ENCODE data around the gene PARP12. TPM values are rescaled to one million over a fixed set of nuclear protein-coding genes. Genes with fewer than 3 reads are reported as not detected.

PARP12 gene
- total RNA-seq, 1 donor from 2014 or later = 14.5 TPM

DNA sequence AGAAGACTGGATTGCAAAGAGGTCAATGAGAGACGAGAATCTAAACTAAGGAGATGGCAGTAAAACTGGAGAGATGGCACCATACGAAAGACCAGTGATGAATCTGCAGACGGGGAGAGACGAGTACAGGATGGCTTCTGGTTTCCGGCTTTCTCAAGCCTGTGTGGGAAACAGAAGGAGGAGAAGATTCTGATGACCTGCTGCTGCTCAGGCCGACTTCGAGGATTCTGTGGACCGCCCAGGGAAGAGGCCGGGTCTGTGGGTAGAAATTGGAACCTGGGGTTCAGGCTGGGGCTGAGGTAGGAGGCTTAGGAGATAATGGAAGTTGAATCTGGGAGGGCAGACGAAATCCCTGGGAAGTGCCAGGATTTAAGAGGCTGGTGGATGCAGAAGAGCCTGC is 48.6 kb downstream of the PARP12 start:
- H3K4me3 Mint-ChIP-seq (ENCODE audit: unreplicated experiment) = no peak overlapping the region
- peaks cover 18% of the 10 kb centered on the region for H3K4me1 Mint-ChIP-seq (ENCODE audit: unreplicated experiment)
- H3K27me3 Mint-ChIP-seq (ENCODE audit: unreplicated experiment) = peaks cover 8% of the 10 kb centered on the region
- TF ChIP-seq, protein P1, sequence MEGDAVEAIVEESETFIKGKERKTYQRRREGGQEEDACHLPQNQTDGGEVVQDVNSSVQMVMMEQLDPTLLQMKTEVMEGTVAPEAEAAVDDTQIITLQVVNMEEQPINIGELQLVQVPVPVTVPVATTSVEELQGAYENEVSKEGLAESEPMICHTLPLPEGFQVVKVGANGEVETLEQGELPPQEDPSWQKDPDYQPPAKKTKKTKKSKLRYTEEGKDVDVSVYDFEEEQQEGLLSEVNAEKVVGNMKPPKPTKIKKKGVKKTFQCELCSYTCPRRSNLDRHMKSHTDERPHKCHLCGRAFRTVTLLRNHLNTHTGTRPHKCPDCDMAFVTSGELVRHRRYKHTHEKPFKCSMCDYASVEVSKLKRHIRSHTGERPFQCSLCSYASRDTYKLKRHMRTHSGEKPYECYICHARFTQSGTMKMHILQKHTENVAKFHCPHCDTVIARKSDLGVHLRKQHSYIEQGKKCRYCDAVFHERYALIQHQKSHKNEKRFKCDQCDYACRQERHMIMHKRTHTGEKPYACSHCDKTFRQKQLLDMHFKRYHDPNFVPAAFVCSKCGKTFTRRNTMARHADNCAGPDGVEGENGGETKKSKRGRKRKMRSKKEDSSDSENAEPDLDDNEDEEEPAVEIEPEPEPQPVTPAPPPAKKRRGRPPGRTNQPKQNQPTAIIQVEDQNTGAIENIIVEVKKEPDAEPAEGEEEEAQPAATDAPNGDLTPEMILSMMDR (IDR thresholded peaks at IDR 0.05; ENCODE audit: unreplicated experiment) = no peak
- H3K36me3 Mint-ChIP-seq (ENCODE audit: low read depth, unreplicated experiment) = no peaks in the 10 kb centered on the region
- no peaks in the 10 kb centered on the region for H3K9me3 Mint-ChIP-seq (ENCODE audit: unreplicated experiment)
- no peak overlapping the region for H3K27ac Mint-ChIP-seq (ENCODE audit: unreplicated experiment)
- no peak for DNase-seq (ENCODE audit: low spot score)

DNA sequence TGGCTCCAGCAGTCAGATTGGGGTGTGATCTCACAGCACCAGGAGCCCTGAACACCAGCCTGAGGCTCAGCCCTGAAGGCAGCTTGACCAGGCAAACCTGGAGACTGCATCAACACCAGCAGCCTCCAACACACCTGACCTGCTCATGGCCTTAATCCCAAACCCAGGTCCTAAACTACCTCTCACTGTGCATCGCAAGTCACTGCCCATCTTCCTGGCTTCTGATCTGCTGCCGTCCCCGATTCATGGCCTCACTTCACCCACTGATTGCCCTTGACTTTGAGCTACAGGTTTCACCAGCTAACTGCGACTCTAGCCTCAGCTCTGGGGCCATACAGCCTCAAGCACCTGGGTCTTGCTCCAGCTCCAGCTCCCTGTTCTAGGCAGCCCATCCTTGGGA is 49.1 kb downstream of the PARP12 start:
- DNase-seq (ENCODE audit: low spot score) = no peak
- Mint-ChIP-seq H3K27ac (ENCODE audit: unreplicated experiment) (no peak overlapping the region), H3K4me1 (ENCODE audit: unreplicated experiment) (peaks cover 18% of the 10 kb centered on the region), H3K9me3 (ENCODE audit: unreplicated experiment) (no peaks in the 10 kb centered on the region), H3K36me3 (ENCODE audit: low read depth, unreplicated experiment) (no peaks in the 10 kb centered on the region), H3K27me3 (ENCODE audit: unreplicated experiment) (peaks cover 8% of the 10 kb centered on the region), H3K4me3 (ENCODE audit: unreplicated experiment) (no peak overlapping the region)
- TF ChIP-seq, protein P1 (IDR thresholded peaks at IDR 0.05; ENCODE audit: unreplicated experiment) = no peak

DNA sequence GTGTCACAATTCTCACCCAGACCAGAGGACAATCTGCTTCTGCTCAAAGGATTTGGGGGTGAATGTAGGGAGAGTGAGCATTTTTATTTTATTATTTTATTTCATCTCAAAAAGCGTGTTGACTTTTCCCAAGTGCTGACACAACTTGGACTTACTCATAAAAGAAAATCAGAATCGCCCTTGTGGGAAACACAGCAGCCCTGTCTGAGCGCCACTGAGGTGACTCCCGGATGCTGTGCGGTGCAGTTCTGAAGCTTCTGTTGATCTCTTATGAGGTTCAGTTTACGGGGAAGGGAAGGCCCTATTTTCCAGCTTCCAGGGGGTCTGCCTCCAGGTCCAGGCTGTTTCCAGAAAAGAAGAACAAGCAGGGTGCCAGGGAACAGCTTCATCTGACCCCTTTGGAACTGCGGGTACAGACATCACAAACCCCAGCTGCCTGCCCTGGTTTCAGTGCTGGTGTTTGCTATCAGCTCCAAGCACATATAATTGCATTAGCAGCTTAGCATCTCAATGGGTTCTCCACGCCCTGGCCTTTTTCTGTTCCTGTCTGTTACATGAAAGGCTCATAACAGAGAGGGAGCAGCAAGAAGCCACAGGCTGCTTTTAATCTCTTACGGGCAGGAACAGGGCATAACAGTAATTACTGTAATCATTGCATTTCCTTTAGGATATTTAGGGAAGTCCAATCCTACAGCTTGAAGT is 52.4 kb downstream of the PARP12 start:
- DNase-seq (ENCODE audit: low spot score) = no peak
- H3K4me3 Mint-ChIP-seq (ENCODE audit: unreplicated experiment) = no peak overlapping the region
- H3K4me1 Mint-ChIP-seq (ENCODE audit: unreplicated experiment) = peaks cover 15% of the 10 kb centered on the region
- no peak overlapping the region for H3K27ac Mint-ChIP-seq (ENCODE audit: unreplicated experiment)
- TF ChIP-seq, protein P1 (IDR thresholded peaks at IDR 0.05; ENCODE audit: unreplicated experiment) = no peak
- no peaks in the 10 kb centered on the region for H3K36me3 Mint-ChIP-seq (ENCODE audit: low read depth, unreplicated experiment)
- no peaks in the 10 kb centered on the region for H3K9me3 Mint-ChIP-seq (ENCODE audit: unreplicated experiment)
- H3K27me3 Mint-ChIP-seq (ENCODE audit: unreplicated experiment) = peaks cover 8% of the 10 kb centered on the region

DNA sequence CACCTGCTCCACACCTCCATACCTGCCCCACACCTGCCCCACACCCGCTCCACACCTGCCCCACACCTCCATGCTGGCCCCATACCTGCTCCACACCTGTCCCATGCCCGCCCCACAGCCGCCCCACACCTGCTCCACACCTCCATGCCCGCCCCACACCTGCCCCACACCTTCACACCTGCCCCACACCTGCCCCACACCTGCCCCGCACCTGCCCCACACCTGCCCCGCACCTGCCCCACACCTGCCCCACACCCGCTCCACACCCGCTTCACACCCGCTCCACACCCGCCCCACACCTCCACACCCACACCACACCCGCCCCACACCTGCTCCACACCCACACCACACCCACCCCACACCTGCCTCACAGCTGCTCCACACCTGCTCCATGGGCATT is 53.0 kb downstream of the PARP12 start:
- Mint-ChIP-seq H3K27ac (ENCODE audit: unreplicated experiment) (no peak overlapping the region), H3K9me3 (ENCODE audit: unreplicated experiment) (no peaks in the 10 kb centered on the region), H3K27me3 (ENCODE audit: unreplicated experiment) (peaks cover 7% of the 10 kb centered on the region), H3K36me3 (ENCODE audit: low read depth, unreplicated experiment) (no peaks in the 10 kb centered on the region), H3K4me1 (ENCODE audit: unreplicated experiment) (peaks cover 15% of the 10 kb centered on the region), H3K4me3 (ENCODE audit: unreplicated experiment) (no peak overlapping the region)
- TF ChIP-seq, protein P1 (IDR thresholded peaks at IDR 0.05; ENCODE audit: unreplicated experiment) = no peak
- DNase-seq (ENCODE audit: low spot score) = no peak

DNA sequence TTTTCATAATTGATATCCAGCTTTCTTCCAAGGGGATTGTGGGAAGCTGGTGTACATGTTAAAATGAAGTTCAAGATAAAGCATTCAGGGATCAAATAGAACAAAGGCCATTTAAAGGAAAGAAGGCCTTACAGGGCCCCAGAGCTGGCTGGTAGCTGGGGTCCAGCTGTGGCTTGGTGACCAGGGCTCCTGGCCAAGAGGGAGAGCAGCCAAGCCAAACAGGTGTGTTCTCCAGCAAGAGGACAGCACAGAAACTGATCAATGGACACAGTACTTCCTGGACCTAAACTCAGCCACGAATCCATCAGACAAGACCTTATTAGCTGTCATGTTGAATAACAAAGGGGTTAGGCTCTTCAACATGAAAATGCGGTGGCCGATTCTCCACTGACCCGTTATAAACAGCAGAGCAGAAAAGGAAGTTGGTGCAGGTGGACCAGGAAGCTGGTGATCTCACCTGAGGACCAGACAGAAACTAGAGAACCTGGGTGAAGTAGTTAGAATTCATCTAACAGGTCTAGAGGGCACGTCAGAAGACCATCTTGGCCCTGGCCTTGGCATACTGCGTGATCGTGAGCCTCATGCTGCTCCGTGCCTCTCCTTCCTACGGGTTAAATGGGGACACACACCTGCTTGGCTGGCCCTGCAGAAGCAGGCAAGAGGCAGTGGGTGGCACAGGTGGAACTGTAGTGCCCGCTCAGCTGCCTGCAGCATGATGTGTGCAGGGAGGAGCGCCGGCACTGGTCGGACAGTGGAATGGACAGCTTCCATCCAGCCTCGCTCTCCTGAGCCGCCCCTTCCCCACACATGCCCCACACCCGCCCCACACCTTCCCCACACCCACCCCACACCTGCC is 53.8 kb downstream of the PARP12 start:
- DNase-seq (ENCODE audit: low spot score) = no peak
- Mint-ChIP-seq H3K9me3 (ENCODE audit: unreplicated experiment) (no peaks in the 10 kb centered on the region), H3K27ac (ENCODE audit: unreplicated experiment) (no peak overlapping the region), H3K4me1 (ENCODE audit: unreplicated experiment) (peaks cover 15% of the 10 kb centered on the region), H3K27me3 (ENCODE audit: unreplicated experiment) (peaks cover 4% of the 10 kb centered on the region), H3K4me3 (ENCODE audit: unreplicated experiment) (no peak overlapping the region), H3K36me3 (ENCODE audit: low read depth, unreplicated experiment) (no peaks in the 10 kb centered on the region)
- TF ChIP-seq, protein P1 (IDR thresholded peaks at IDR 0.05; ENCODE audit: unreplicated experiment) = no peak
